ENCODE results near the gene PLEK. TPM values are rescaled to one million over a fixed set of nuclear protein-coding genes. Genes with fewer than 3 reads are reported as not detected.
A peak's percentile ranks its signal among the peaks of the same experiment; 100 is the strongest.
"Not testable (repeated sequence)": the region's sequence is repeated elsewhere in the genome, so short reads cannot be mapped to it uniquely, and the experiment has no call there.

Gene PLEK
- total and polyA plus RNA-seq, 5 experiments from 2014 or later: 2.6 to 148 (median 3.9) TPM

DNA sequence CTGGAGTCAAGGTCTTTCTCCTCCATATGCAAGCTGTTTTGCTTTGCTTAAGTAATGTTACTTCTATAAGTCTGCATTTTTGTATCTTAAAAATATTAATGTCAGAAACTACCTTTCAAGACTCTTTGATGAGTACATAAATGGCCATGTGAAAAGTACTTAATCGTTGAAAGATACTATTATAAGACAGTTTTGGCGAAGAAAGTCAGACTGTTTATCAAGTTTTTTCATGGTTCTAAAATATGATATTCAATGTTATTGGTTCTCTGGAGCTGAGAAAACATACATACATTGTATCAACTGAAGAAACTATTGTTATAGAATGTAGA is 76.9 kb downstream of the PLEK start:
- peak overlapping the region in 1 of 10 donors; percentile 81 for H3K27ac Mint-ChIP-seq
- H3K9me3 Mint-ChIP-seq: no peaks in the 10 kb centered on the region
- H3K36me3 Mint-ChIP-seq: no peaks in the 10 kb centered on the region
- H3K27me3 Mint-ChIP-seq: no peaks in the 10 kb centered on the region
- DNase-seq (no peak), ATAC-seq (no peak)
- no peak overlapping the region for H3K4me3 Mint-ChIP-seq
- POLR2A ChIA-PET: no interaction called here
- peaks cover 4 to 38% (median 7%) of the 10 kb centered on the region in 4 donors for H3K4me1 Mint-ChIP-seq

DNA sequence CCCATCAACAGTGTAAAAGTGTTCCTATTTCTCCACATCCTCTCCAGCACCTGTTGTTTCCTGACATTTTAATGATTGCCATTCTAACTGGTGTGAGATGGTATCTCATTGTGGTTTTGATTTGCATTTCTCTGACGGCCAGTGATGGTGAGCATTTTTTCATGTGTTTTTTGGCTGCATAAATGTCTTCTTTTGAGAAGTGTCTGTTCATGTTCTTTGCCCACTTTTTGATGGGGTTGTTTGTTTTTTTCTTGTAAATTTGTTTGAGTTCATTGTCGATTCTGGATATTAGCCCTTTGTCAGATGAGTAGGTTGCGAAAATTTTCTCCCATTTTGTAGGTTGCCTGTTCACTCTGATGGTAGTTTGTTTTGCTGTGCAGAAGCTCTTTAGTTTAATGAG is 81.3 kb downstream of the PLEK start:
- H3K27ac Mint-ChIP-seq, DNase-seq, H3K4me1 Mint-ChIP-seq, H3K9me3 Mint-ChIP-seq, H3K36me3 Mint-ChIP-seq, H3K27me3 Mint-ChIP-seq, H3K4me3 Mint-ChIP-seq, ATAC-seq, POLR2A ChIA-PET: not testable (repeated sequence)

Other genes starting within 250 kb of the PLEK start
- gene PNO1, start 207.4 kb upstream of the PLEK start, total RNA-seq: 10 to 100 TPM; 11.8 to 13.6 TPM
- 10 to 100 TPM; 19.6 to 24.5 (median 20.1) TPM for gene PNO1, start 207.4 kb upstream of the PLEK start, polyA plus RNA-seq
- gene PPP3R1, start 112.8 kb upstream of the PLEK start, total RNA-seq: 10 to 100 TPM; 72.5 to 76.3 TPM
- gene PPP3R1, start 112.8 kb upstream of the PLEK start, polyA plus RNA-seq: 1 to 10 TPM; 3.4 to 4.3 (median 3.9) TPM
- gene CNRIP1, start 45.3 kb upstream of the PLEK start, total RNA-seq: not detected
- gene CNRIP1, start 45.3 kb upstream of the PLEK start, polyA plus RNA-seq: not detected
- gene FBXO48, start 102.0 kb downstream of the PLEK start, total RNA-seq: 1 to 10 TPM; 4.8 to 5.6 TPM
- gene FBXO48, start 102.0 kb downstream of the PLEK start, polyA plus RNA-seq: under 1 TPM; 0.19 to 0.69 (median 0.36) TPM
- 1 to 10 TPM; 9.7 TPM for gene APLF, start 102.3 kb downstream of the PLEK start, total RNA-seq
- gene APLF, start 102.3 kb downstream of the PLEK start, polyA plus RNA-seq: 1 to 10 TPM; 1.4 to 1.6 (median 1.6) TPM